Prostate gland (tissue), 2 donors: ENCODE results near the gene TMEM256.

Source experiments
- CTCF ChIP-seq, 4 experiments: fragments of 200-600 bp in 2 of 4; fragments of 450-650 bp in 2 of 4; sonication (generic) in 2 of 4; IDR thresholded peaks; 1 replicate in 3 of 4; 2 replicates in 1 of 4; pipeline ENCODE4 v1.5.1; 2016 to 2019; ENCODE audit warnings: antibody characterized with exemption in 4 of 4, mild to moderate bottlenecking in 2 of 4, moderate library complexity in 2 of 4
- POLR2A ChIP-seq: fragments of 450-650 bp; IDR thresholded peaks from one replicate; pipeline ENCODE4 v1.6.1; 2016; ENCODE audit warnings: antibody characterized with exemption, mild to moderate bottlenecking
- POLR2AphosphoS5 ChIP-seq: sonication (generic); formaldehyde crosslinking; IDR thresholded peaks from one replicate; pipeline ENCODE4 v1.6.1; 2017; ENCODE audit warnings: antibody characterized with exemption

- no peak for TF ChIP-seq POLR2A
- TF ChIP-seq CTCF (IDR thresholded peaks at IDR 0.05) = no peak
- no peak for TF ChIP-seq POLR2AphosphoS5
Measured at GRCh38 chr17:7388856-7389255, 15.0 kb downstream of the TMEM256 start.
